ENCODE measurements around the gene AHDC1. TPM values are rescaled to one million over a fixed set of nuclear protein-coding genes. Genes with fewer than 3 reads are reported as not detected.

AHDC1 gene
- total and polyA plus RNA-seq, 9 of the 15 experiments (the other 6 are each of a cell fraction or from before 2014, with no cell fraction given), result 0.21 to 36.4 (median 4.7) TPM

DNA sequence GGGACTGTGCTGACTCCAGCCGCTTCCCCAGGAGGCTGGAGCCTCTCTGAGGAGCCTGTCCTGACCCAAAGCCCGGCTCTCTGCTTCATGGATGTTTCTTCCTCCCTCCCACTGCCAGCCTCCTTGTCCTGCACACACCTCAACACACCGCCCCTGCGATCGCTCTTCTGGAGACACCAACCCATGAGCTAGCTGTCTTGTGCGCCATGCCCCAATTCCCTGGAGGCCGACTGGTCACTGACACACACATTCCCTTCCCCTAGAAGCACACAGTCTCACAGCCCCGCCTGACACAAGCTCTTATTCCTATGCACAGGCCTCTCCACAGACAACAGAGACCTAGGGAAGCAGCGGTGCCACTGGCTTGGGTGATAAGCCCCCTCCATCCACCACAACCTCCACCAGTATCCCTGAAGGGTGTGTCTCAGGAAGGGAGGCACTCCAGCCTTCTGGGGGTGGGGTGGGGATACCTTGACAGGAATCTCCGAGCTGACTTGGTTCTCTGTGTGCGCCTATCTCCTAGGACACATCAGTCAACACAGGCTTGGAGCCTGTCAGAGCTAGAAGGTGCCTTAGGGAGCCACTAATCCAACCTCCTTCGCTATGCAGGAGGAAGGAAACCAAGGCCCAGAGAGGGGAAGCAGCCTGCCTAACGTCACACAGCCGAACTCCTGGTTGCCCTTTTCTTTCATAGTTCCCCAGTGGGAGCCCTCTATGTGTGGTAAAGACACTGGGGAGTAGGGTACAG is 31.1 kb downstream of the AHDC1 start:
- peaks cover 12% of the 10 kb centered on the region; the same call in 2 of the 3 replicates for H3K36me3 ChIP-seq (ENCODE audit: control insufficient read depth, insufficient read depth, low read length)
- no peaks in the 10 kb centered on the region for H3K27me3 ChIP-seq (ENCODE audit: control insufficient read depth in 2 of 2, insufficient read depth in 2 of 2, low read length in 2 of 2)
- H3K27ac ChIP-seq (ENCODE audit: extremely low read depth, low read depth, low read length), result peak overlapping the region; percentile 55
- intact Hi-C loops (cut with micrococcal nuclease) (no loop called here), in situ Hi-C loops (cut with MboI) (no loop called here)
- H3K4me3 ChIP-seq, result no peak overlapping the region
- FAIRE-seq (peak; percentile 85), DNase-seq (ENCODE audit: extremely low read depth in 1 of 4, low spot score in 3 of 4) (peak; percentile 65 to 80 (median 78)), ATAC-seq (peak; percentile 4)
- CTCF ChIA-PET (ENCODE audit: low intra/inter-chr PET ratio), result no interaction called here
- H3K79me2 ChIP-seq (ENCODE audit: control insufficient read depth, insufficient read depth, low read length), result peaks cover 82% of the 10 kb centered on the region
- peaks cover 4% of the 10 kb centered on the region for H3K9me1 ChIP-seq (ENCODE audit: control insufficient read depth, insufficient read depth, low read length)
- H3K4me1 ChIP-seq (replicated peaks in 1 of 2; ENCODE audit: control insufficient read depth in 2 of 2, insufficient read depth in 2 of 2, low read length in 2 of 2), result peaks cover 64 to 81% of the 10 kb centered on the region in 2 experiments
- no peak overlapping the region for H2AFZ ChIP-seq (ENCODE audit: low read depth, low read length)
- H3K9ac ChIP-seq (ENCODE audit: insufficient read depth in 1 of 2, low read depth in 2 of 2, low read length in 2 of 2), result peak overlapping the region; percentile 19 to 88; a peak in 3 of 4 replicates
- H3K9me3 ChIP-seq (replicated peaks; ENCODE audit: control insufficient read depth, insufficient read depth, low read depth, low read length), result no peaks in the 10 kb centered on the region
- peaks cover 33% of the 10 kb centered on the region for H4K20me1 ChIP-seq (replicated peaks; ENCODE audit: control insufficient read depth, insufficient read depth, low read length)
- peak overlapping the region; percentile 67 for H3K4me2 ChIP-seq (ENCODE audit: insufficient read depth, low read length)
- WGBS (ENCODE audit: insufficient coverage, low coverage, missing lambda C conversion rate), result 17% methylated on average over 14 of the region's 14 CpGs
- POLR2A ChIA-PET, result interaction anchor here (0.5 to 3.4 kb wide), 13 partner anchors 9 to 154 kb away, joined by 3 to 20 read pairs (median 3); no protein-coding TSS in a partner anchor
- no TSS peak for BruUV-seq (replicated peaks)
- TF ChIP-seq ZNF274 (IDR thresholded peaks at IDR 0.05; ENCODE audit: borderline replicate concordance, low read depth, low read length), result no peak
- TF ChIP-seq, protein P1, sequence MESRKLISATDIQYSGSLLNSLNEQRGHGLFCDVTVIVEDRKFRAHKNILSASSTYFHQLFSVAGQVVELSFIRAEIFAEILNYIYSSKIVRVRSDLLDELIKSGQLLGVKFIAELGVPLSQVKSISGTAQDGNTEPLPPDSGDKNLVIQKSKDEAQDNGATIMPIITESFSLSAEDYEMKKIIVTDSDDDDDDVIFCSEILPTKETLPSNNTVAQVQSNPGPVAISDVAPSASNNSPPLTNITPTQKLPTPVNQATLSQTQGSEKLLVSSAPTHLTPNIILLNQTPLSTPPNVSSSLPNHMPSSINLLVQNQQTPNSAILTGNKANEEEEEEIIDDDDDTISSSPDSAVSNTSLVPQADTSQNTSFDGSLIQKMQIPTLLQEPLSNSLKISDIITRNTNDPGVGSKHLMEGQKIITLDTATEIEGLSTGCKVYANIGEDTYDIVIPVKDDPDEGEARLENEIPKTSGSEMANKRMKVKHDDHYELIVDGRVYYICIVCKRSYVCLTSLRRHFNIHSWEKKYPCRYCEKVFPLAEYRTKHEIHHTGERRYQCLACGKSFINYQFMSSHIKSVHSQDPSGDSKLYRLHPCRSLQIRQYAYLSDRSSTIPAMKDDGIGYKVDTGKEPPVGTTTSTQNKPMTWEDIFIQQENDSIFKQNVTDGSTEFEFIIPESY (CRISPR knock-in tag; IDR thresholded peaks at IDR 0.05), result peak; percentile 49; the same call in 1 of the 2 replicates
- TF ChIP-seq, protein P2, sequence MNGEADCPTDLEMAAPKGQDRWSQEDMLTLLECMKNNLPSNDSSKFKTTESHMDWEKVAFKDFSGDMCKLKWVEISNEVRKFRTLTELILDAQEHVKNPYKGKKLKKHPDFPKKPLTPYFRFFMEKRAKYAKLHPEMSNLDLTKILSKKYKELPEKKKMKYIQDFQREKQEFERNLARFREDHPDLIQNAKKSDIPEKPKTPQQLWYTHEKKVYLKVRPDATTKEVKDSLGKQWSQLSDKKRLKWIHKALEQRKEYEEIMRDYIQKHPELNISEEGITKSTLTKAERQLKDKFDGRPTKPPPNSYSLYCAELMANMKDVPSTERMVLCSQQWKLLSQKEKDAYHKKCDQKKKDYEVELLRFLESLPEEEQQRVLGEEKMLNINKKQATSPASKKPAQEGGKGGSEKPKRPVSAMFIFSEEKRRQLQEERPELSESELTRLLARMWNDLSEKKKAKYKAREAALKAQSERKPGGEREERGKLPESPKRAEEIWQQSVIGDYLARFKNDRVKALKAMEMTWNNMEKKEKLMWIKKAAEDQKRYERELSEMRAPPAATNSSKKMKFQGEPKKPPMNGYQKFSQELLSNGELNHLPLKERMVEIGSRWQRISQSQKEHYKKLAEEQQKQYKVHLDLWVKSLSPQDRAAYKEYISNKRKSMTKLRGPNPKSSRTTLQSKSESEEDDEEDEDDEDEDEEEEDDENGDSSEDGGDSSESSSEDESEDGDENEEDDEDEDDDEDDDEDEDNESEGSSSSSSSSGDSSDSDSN (IDR thresholded peaks at IDR 0.05; ENCODE audit: borderline replicate concordance in 1 of 2, low read depth in 2 of 2, low read length in 2 of 2), result 0 out of 4 replicates have a peak, but pooled peaks of 1 of the 2 experiments have one; percentile 31
- TF ChIP-seq SREBF1 (IDR thresholded peaks at IDR 0.05; ENCODE audit: borderline replicate concordance, low read depth, low read length), result no peak
- peak; percentile 98 for TF ChIP-seq BCOR (IDR thresholded peaks at IDR 0.05)
- TF ChIP-seq, protein P3, sequence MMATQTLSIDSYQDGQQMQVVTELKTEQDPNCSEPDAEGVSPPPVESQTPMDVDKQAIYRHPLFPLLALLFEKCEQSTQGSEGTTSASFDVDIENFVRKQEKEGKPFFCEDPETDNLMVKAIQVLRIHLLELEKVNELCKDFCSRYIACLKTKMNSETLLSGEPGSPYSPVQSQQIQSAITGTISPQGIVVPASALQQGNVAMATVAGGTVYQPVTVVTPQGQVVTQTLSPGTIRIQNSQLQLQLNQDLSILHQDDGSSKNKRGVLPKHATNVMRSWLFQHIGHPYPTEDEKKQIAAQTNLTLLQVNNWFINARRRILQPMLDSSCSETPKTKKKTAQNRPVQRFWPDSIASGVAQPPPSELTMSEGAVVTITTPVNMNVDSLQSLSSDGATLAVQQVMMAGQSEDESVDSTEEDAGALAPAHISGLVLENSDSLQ (IDR thresholded peaks at IDR 0.05), result peak; percentile 67
- TF ChIP-seq ZFX (CRISPR knock-in tag; IDR thresholded peaks at IDR 0.05), result 0 out of 2 replicates have a peak, but pooled peaks have one; percentile 2
- TF ChIP-seq RBBP5 (IDR thresholded peaks at IDR 0.05; ENCODE audit: borderline replicate concordance, insufficient read depth, low read length, poor library complexity, severe bottlenecking), result peak; percentile 44
- peak; percentile 95 for TF ChIP-seq SMARCA5 (IDR thresholded peaks at IDR 0.05)
- peak; percentile 63 for TF ChIP-seq RFX1 (IDR thresholded peaks at IDR 0.05)
- TF ChIP-seq FOXJ2 (tag; IDR thresholded peaks at IDR 0.05), result peak; percentile 74; the same call in 1 of the 2 replicates
- TF ChIP-seq ARID1B (IDR thresholded peaks at IDR 0.05), result 0 out of 2 replicates have a peak, but pooled peaks have one; percentile 17
- TF ChIP-seq, protein P4, sequence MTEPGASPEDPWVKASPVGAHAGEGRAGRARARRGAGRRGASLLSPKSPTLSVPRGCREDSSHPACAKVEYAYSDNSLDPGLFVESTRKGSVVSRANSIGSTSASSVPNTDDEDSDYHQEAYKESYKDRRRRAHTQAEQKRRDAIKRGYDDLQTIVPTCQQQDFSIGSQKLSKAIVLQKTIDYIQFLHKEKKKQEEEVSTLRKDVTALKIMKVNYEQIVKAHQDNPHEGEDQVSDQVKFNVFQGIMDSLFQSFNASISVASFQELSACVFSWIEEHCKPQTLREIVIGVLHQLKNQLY (CRISPR knock-in tag; conservative IDR thresholded peaks at IDR 0.05), result 0 out of 4 replicates have a peak, but pooled peaks of 1 of the 2 experiments have one; percentile 49
- peak; percentile 75; the same call in 1 of the 2 replicates for TF ChIP-seq CTBP1 (IDR thresholded peaks at IDR 0.05; ENCODE audit: borderline replicate concordance)
- TF ChIP-seq CBX1 (IDR thresholded peaks at IDR 0.05; ENCODE audit: low read depth), result peak; percentile 84

Data from K562 (cell line).